H9 (cell line): ENCODE measurements around the gene SLC9A9. TPM values are rescaled to one million over a fixed set of nuclear protein-coding genes. Genes with fewer than 3 reads are reported as not detected.

Experiments used
- DNase-seq: peaks from one replicate; pipeline ENCODE4 v3.0.0-alpha.2; 2017
- H2AFZ ChIP-seq: one replicate; pipeline ENCODE4 v1.6.1; 2013; ENCODE audit warnings: mild to moderate bottlenecking, low read length, control low read depth, moderate library complexity
- H2AK5ac ChIP-seq: 2 replicates; pipeline ENCODE4 v1.6.1; 2013; ENCODE audit warnings: low read length, control low read depth, mixed read lengths; ENCODE audit not compliant: insufficient read length
- H2BK120ac ChIP-seq: one replicate; pipeline ENCODE4 v1.6.1; 2013; ENCODE audit warnings: low read depth, mild to moderate bottlenecking, low read length, control low read depth, inconsistent platforms; ENCODE audit not compliant: poor library complexity, severe bottlenecking
- H2BK12ac ChIP-seq: 2 replicates; pipeline ENCODE4 v1.6.1; 2013; ENCODE audit warnings: low read length, control low read depth, mixed read lengths, low read depth; ENCODE audit not compliant: insufficient read length
- H2BK15ac ChIP-seq: 2 replicates; pipeline ENCODE4 v1.6.1; 2013; ENCODE audit warnings: low read depth, low read length, control low read depth
- H2BK20ac ChIP-seq: one replicate; pipeline ENCODE4 v1.6.1; 2013; ENCODE audit warnings: low read depth, mild to moderate bottlenecking, low read length, control low read depth, inconsistent platforms; ENCODE audit not compliant: poor library complexity, severe bottlenecking
- H2BK5ac ChIP-seq: 2 replicates; pipeline ENCODE4 v1.6.1; 2013; ENCODE audit warnings: low read length, control low read depth, mixed read lengths; ENCODE audit not compliant: insufficient read length
- H3K14ac ChIP-seq: 2 replicates; pipeline ENCODE4 v1.6.1; 2013; ENCODE audit warnings: low read length, control low read depth; ENCODE audit not compliant: insufficient read depth
- H3K18ac ChIP-seq: 2 replicates; pipeline ENCODE4 v1.6.1; 2013; ENCODE audit warnings: low read depth, mild to moderate bottlenecking, mixed read lengths, low read length, control low read depth; ENCODE audit not compliant: insufficient read length
- H3K23ac ChIP-seq: 2 replicates; pipeline ENCODE4 v1.6.1; 2013; ENCODE audit warnings: low read length, control low read depth, mixed read lengths, low read depth; ENCODE audit not compliant: insufficient read length
- H3K23me2 ChIP-seq: 2 replicates; pipeline ENCODE4 v1.6.1; 2013; ENCODE audit warnings: low read depth, mild to moderate bottlenecking, mixed read lengths, low read length, control low read depth; ENCODE audit not compliant: insufficient read length, poor library complexity, severe bottlenecking
- H3K27ac ChIP-seq: 2 replicates; pipeline ENCODE4 v1.5.1; 2013; ENCODE audit warnings: low read length, control low read depth, mixed read lengths, low read depth; ENCODE audit not compliant: insufficient read length
- H3K27me3 ChIP-seq: 2 replicates; pipeline ENCODE4 v1.6.1; 2013; ENCODE audit warnings: low read length, control low read depth, inconsistent platforms; ENCODE audit not compliant: insufficient read depth
- H3K4ac ChIP-seq: 2 replicates; pipeline ENCODE4 v1.6.1; 2013; ENCODE audit warnings: low read depth, mild to moderate bottlenecking, control low read depth, inconsistent platforms, low read length, moderate library complexity
- H3K4me1 ChIP-seq: 2 replicates; pipeline ENCODE4 v1.6.1; 2013; ENCODE audit warnings: low read length, control low read depth, inconsistent platforms; ENCODE audit not compliant: insufficient read depth
- H3K4me2 ChIP-seq: 2 replicates; pipeline ENCODE4 v1.6.1; 2013; ENCODE audit warnings: low read length, control low read depth, mixed read lengths; ENCODE audit not compliant: insufficient read length, insufficient read depth
- H3K56ac ChIP-seq: 2 replicates; pipeline ENCODE4 v1.6.1; 2013; ENCODE audit warnings: low read depth, mild to moderate bottlenecking, mixed read lengths, low read length, control low read depth; ENCODE audit not compliant: insufficient read length
- H3K79me1 ChIP-seq: 2 replicates; pipeline ENCODE4 v1.6.1; 2013; ENCODE audit warnings: low read depth, mild to moderate bottlenecking, moderate library complexity, low read length, control low read depth, inconsistent platforms; ENCODE audit not compliant: insufficient read depth, poor library complexity, severe bottlenecking
- H3K79me2 ChIP-seq: 2 replicates; pipeline ENCODE4 v1.6.1; 2013; ENCODE audit warnings: low read length, control low read depth, inconsistent platforms; ENCODE audit not compliant: insufficient read depth
- H3K9ac ChIP-seq: 2 replicates; pipeline ENCODE4 v1.6.1; 2013; ENCODE audit warnings: low read length, control low read depth, mixed read lengths; ENCODE audit not compliant: insufficient read length; ENCODE audit errors: extremely low read depth
- H3K9me3 ChIP-seq: one replicate; pipeline ENCODE4 v1.6.1; 2013; ENCODE audit warnings: low read depth, low read length, inconsistent platforms; ENCODE audit not compliant: control insufficient read depth
- H3T11ph ChIP-seq: one replicate; pipeline ENCODE4 v1.6.1; 2013; ENCODE audit warnings: mild to moderate bottlenecking, low read length, control low read depth, inconsistent platforms
- H4K20me1 ChIP-seq: one replicate; pipeline ENCODE4 v1.6.1; 2013; ENCODE audit not compliant: control insufficient read depth, insufficient read length, insufficient read depth
- H4K5ac ChIP-seq: 2 replicates; pipeline ENCODE4 v1.6.1; 2013; ENCODE audit warnings: low read depth, mild to moderate bottlenecking, mixed read lengths, low read length, control low read depth; ENCODE audit not compliant: insufficient read length
- H4K8ac ChIP-seq: replicated peaks from 2 replicates; pipeline ENCODE4 v1.6.1; 2013; ENCODE audit warnings: low read length, control low read depth, mixed read lengths, low read depth; ENCODE audit not compliant: insufficient read length
- H4K91ac ChIP-seq: 2 replicates; pipeline ENCODE4 v1.6.1; 2013; ENCODE audit warnings: low read depth, mild to moderate bottlenecking, moderate library complexity, mixed read lengths, low read length, control low read depth; ENCODE audit not compliant: insufficient read length
- H3K27ac Mint-ChIP-seq, 3 experiments: 2 replicates in 2 of 3; 3 replicates in 1 of 3; pipeline ENCODE4 v1.8.0; 2020 to 2021; ENCODE audit warnings: mixed read lengths in 3 of 3, mild to moderate bottlenecking in 1 of 3, moderate library complexity in 1 of 3
- H3K27me3 Mint-ChIP-seq: 2 replicates; pipeline ENCODE4 v1.8.0; 2021; ENCODE audit warnings: low read depth, mild to moderate bottlenecking, moderate library complexity, mixed read lengths
- H3K36me3 Mint-ChIP-seq, 3 experiments: 2 replicates in 2 of 3; 3 replicates in 1 of 3; pipeline ENCODE4 v1.8.0; 2020 to 2021; ENCODE audit warnings: low read depth in 3 of 3, mixed read lengths in 3 of 3; ENCODE audit not compliant: insufficient read depth in 1 of 3
- H3K4me1 Mint-ChIP-seq, 2 experiments: 2 replicates each; pipeline ENCODE4 v1.8.0; 2020; ENCODE audit warnings: mixed read lengths in 2 of 2
- H3K4me3 Mint-ChIP-seq, 2 experiments: 2 replicates in 1 of 2; 3 replicates in 1 of 2; pipeline ENCODE4 v1.8.0; 2020 to 2021; ENCODE audit warnings: mild to moderate bottlenecking in 2 of 2, mixed read lengths in 2 of 2, moderate library complexity in 1 of 2
- H3K9me3 Mint-ChIP-seq, 2 experiments: 2 replicates in 1 of 2; 3 replicates in 1 of 2; pipeline ENCODE4 v1.8.0; 2020; ENCODE audit warnings: mild to moderate bottlenecking in 2 of 2, mixed read lengths in 2 of 2, moderate library complexity in 1 of 2
- WGBS: extraction: QIAGEN DNeasy Blood & Tissue Kit; methylation state at CpG from one replicate; pipeline ENCODE4 v1.1.7; 2013; ENCODE audit warnings: missing lambda C conversion rate, low lambda C conversion rate, mixed read lengths; ENCODE audit not compliant: insufficient read length; ENCODE audit errors: extremely low coverage; 5-methylcytosine and 5-hydroxymethylcytosine counted together
- total RNA-seq: library from RNA; stranded (reverse); gene quantifications from 2 replicates; pipeline ENCODE4 v1.2.1, GENCODE V29; 2021
- TF ChIP-seq, protein P1 (sequence below): fragments of 200-600 bp; sonication (generic); conservative IDR thresholded peaks from 3 replicates; pipeline ENCODE4 v1.8.0; 2021; ENCODE audit warnings: antibody characterized with exemption, mild to moderate bottlenecking

The SLC9A9 gene
- total RNA-seq, 1 experiment from 2014 or later, result 0.35 TPM

DNA sequence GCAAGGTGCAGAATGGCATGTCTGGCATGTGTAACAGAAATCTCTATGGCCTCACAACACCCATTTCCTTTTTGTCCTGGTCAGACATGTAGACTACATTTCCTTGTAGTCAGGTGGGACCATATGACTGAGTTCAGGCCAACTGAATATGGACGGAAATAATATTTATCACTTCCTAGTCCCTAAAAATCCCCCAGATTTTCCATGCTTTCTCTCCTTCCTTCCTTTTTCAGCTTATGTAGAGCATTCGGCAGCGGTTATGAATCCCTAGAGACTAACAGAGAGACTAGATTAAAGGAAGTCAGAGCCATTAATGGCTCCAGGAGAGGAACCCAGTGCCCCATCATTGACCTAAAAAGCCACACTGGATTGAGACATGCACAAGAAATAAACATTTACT is 35.8 kb downstream of the SLC9A9 start:
- H3K56ac ChIP-seq, result no peak overlapping the region
- Mint-ChIP-seq H3K36me3 (no peaks in the 10 kb centered on the region), H3K27me3 (no peaks in the 10 kb centered on the region), H3K4me3 (no peak overlapping the region), H3K9me3 (no peaks in the 10 kb centered on the region), H3K4me1 (peaks cover 0 to 4% of the 10 kb centered on the region in 2 experiments; a peak in 2 of 4 replicates), H3K27ac (no peak overlapping the region)
- no peaks in the 10 kb centered on the region for H3K23me2 ChIP-seq
- H3K4me1 ChIP-seq, result no peaks in the 10 kb centered on the region
- H2BK5ac ChIP-seq, result no peak overlapping the region
- TF ChIP-seq, protein P1, sequence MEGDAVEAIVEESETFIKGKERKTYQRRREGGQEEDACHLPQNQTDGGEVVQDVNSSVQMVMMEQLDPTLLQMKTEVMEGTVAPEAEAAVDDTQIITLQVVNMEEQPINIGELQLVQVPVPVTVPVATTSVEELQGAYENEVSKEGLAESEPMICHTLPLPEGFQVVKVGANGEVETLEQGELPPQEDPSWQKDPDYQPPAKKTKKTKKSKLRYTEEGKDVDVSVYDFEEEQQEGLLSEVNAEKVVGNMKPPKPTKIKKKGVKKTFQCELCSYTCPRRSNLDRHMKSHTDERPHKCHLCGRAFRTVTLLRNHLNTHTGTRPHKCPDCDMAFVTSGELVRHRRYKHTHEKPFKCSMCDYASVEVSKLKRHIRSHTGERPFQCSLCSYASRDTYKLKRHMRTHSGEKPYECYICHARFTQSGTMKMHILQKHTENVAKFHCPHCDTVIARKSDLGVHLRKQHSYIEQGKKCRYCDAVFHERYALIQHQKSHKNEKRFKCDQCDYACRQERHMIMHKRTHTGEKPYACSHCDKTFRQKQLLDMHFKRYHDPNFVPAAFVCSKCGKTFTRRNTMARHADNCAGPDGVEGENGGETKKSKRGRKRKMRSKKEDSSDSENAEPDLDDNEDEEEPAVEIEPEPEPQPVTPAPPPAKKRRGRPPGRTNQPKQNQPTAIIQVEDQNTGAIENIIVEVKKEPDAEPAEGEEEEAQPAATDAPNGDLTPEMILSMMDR, result no peak
- no peak overlapping the region for H3K14ac ChIP-seq
- no peak overlapping the region for H3K9ac ChIP-seq
- no CpG with 5 or more reads among the region's 3 CpGs for WGBS
- H3K4ac ChIP-seq, result no peak overlapping the region
- no peak overlapping the region for H4K5ac ChIP-seq
- H4K91ac ChIP-seq, result no peak overlapping the region
- H2BK15ac ChIP-seq, result no peak overlapping the region
- H2BK120ac ChIP-seq, result no peak overlapping the region
- H3K4me2 ChIP-seq, result no peak overlapping the region
- H2BK20ac ChIP-seq, result no peak overlapping the region
- H3K79me1 ChIP-seq, result no peaks in the 10 kb centered on the region
- H3T11ph ChIP-seq, result no peak overlapping the region
- H3K27me3 ChIP-seq, result no peaks in the 10 kb centered on the region
- H3K27ac ChIP-seq, result no peak overlapping the region
- H3K18ac ChIP-seq, result no peak overlapping the region
- no peak overlapping the region for H2AFZ ChIP-seq
- H4K8ac ChIP-seq, result no peak overlapping the region
- H3K79me2 ChIP-seq, result no peaks in the 10 kb centered on the region
- no peaks in the 10 kb centered on the region for H3K9me3 ChIP-seq
- H3K23ac ChIP-seq, result no peak overlapping the region
- no peak for DNase-seq
- H2AK5ac ChIP-seq, result no peak overlapping the region
- H2BK12ac ChIP-seq, result no peak overlapping the region
- no peaks in the 10 kb centered on the region for H4K20me1 ChIP-seq
